ENCODE results near the gene DUSP1. TPM values are rescaled to one million over a fixed set of nuclear protein-coding genes. Genes with fewer than 3 reads are reported as not detected.
A peak's percentile ranks its signal among the peaks of the same experiment; 100 is the strongest.

DUSP1 gene
- total and polyA plus RNA-seq, 9 of the 15 experiments (the other 6 are each of a cell fraction or from before 2014, with no cell fraction given) = 2.1 to 14.2 (median 8.5) TPM

GRCh38 chr5:172788771-172789686 is 18.0 kb upstream of the DUSP1 start (continued):
- TF ChIP-seq CEBPB (tag; IDR thresholded peaks at IDR 0.05) = no peak
- TF ChIP-seq ZNF212 (CRISPR knock-in tag; IDR thresholded peaks at IDR 0.05) = no peak
- TF ChIP-seq AFF1 (IDR thresholded peaks at IDR 0.05; ENCODE audit: low read depth in 1 of 2, partially characterized antibody in 2 of 2) = peak in 1 of 2 experiments; percentile 37
- TF ChIP-seq CEBPZ (IDR thresholded peaks at IDR 0.05; ENCODE audit: borderline replicate concordance, low read depth, low read length) = no peak
- TF ChIP-seq ETS2 (tag; IDR thresholded peaks at IDR 0.05; ENCODE audit: borderline replicate concordance, poor library complexity, severe bottlenecking) = no peak
- no peak for TF ChIP-seq KAT2B (IDR thresholded peaks at IDR 0.05; ENCODE audit: low read depth, low read length)
